Thyroid gland (tissue), 4 donors: Measurements from ENCODE around the gene PTPRG.

Experiments used
- POLR2A ChIP-seq, 2 donors: fragments of 450-650 bp; IDR thresholded peaks; one replicate each; pipeline ENCODE4 v1.6.1; 2017; ENCODE audit warnings: antibody characterized with exemption in 2 of 2, mild to moderate bottlenecking in 2 of 2, moderate library complexity in 1 of 2
- TF ChIP-seq, protein P1 (sequence below), 6 experiments: fragments of 200-600 bp in 3 of 6; fragments of 450-650 bp in 3 of 6; sonication (generic) in 3 of 6; IDR thresholded peaks; one replicate each; pipeline ENCODE4 v1.5.1; 2016 to 2019; ENCODE audit warnings: antibody characterized with exemption in 6 of 6, mild to moderate bottlenecking in 2 of 6, inconsistent platforms in 1 of 6, moderate library complexity in 1 of 6

DNA sequence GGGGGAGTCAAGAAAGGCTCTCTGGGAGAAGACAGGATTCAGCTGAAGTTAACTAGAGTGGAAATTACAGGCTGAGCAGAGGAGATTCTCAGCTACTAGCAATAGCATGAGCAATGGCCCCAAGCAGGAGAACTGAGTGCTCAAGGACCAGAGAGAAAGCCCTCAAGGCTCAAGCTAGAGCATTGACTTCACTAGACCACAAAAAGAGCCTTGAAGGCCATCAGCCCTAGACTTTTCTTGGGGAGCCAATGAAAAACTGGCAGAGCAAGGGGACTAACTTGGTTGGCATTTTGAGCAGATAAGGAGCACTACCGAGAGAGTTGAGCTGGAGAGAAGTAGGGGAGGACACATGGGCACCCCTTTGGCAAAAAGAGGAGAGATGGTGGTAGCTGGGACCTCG is 534.4 kb downstream of the PTPRG start:
- TF ChIP-seq POLR2A (IDR thresholded peaks at IDR 0.05) = no peak
- TF ChIP-seq, protein P1, sequence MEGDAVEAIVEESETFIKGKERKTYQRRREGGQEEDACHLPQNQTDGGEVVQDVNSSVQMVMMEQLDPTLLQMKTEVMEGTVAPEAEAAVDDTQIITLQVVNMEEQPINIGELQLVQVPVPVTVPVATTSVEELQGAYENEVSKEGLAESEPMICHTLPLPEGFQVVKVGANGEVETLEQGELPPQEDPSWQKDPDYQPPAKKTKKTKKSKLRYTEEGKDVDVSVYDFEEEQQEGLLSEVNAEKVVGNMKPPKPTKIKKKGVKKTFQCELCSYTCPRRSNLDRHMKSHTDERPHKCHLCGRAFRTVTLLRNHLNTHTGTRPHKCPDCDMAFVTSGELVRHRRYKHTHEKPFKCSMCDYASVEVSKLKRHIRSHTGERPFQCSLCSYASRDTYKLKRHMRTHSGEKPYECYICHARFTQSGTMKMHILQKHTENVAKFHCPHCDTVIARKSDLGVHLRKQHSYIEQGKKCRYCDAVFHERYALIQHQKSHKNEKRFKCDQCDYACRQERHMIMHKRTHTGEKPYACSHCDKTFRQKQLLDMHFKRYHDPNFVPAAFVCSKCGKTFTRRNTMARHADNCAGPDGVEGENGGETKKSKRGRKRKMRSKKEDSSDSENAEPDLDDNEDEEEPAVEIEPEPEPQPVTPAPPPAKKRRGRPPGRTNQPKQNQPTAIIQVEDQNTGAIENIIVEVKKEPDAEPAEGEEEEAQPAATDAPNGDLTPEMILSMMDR (IDR thresholded peaks at IDR 0.05) = no peak
